IMR-90 (cell line): ENCODE measurements around the gene KRT78. TPM values are rescaled to one million over a fixed set of nuclear protein-coding genes. Genes with fewer than 3 reads are reported as not detected.

Experiments
- ATAC-seq: fragments of 200-7000 bp; cut with Tn5 transposase; 2 replicates; pipeline ENCODE4 v1.9.1; 2020; ENCODE audit warnings: low read depth, mild to moderate bottlenecking, moderate library complexity
- BruUV-seq: library from RNA; stranded (reverse); fragments of 400-500 nt; replicated peaks from 2 replicates; lab custom pipeline; 2021; lab: Mats Ljungman, UMichigan
- CTCF ChIA-PET: fragments of 300-600 bp; formaldehyde crosslinking; extraction: SDS; loops from one replicate; lab custom pipeline; 2021; ENCODE audit warnings: antibody characterized with exemption; lab: Yijun Ruan, JAX
- POLR2A ChIA-PET: fragments of 300-600 bp; sonication (Branson Sonifier 250); formaldehyde crosslinking; loops from one replicate; lab custom pipeline; 2022; ENCODE audit warnings: antibody characterized with exemption; ENCODE audit not compliant: unreplicated experiment; lab: Charles Lee
- DNase-seq: peaks from one replicate; pipeline ENCODE4 v3.0.0; 2013
- H2AFZ ChIP-seq: replicated peaks from 2 replicates; pipeline ENCODE3; 2013; ENCODE audit warnings: low read length, mild to moderate bottlenecking; ENCODE audit not compliant: poor library complexity
- H2AK5ac ChIP-seq: 2 replicates; pipeline ENCODE4 v1.6.1; 2013; ENCODE audit warnings: low read depth, low read length, inconsistent platforms
- H2AK9ac ChIP-seq: replicated peaks from 2 replicates; pipeline ENCODE3; 2013; ENCODE audit warnings: mild to moderate bottlenecking, low read depth, low read length, moderate library complexity; ENCODE audit not compliant: poor library complexity
- H2BK120ac ChIP-seq: 2 replicates; pipeline ENCODE4 v1.6.1; 2013; ENCODE audit warnings: low read depth, low read length, inconsistent platforms
- H2BK15ac ChIP-seq: 3 replicates; pipeline ENCODE4 v1.6.1; 2013; ENCODE audit warnings: low read depth, low read length, inconsistent platforms
- H2BK20ac ChIP-seq: 2 replicates; pipeline ENCODE4 v1.6.1; 2013; ENCODE audit warnings: low read depth, mild to moderate bottlenecking, inconsistent platforms, low read length, moderate library complexity
- H2BK5ac ChIP-seq: 2 replicates; pipeline ENCODE4 v1.6.1; 2013; ENCODE audit warnings: mild to moderate bottlenecking, low read depth, low read length, inconsistent platforms; ENCODE audit not compliant: poor library complexity, severe bottlenecking
- H3K14ac ChIP-seq: replicated peaks from 2 replicates; pipeline ENCODE4 v1.6.1; 2013; ENCODE audit warnings: low read depth, low read length, inconsistent platforms
- H3K18ac ChIP-seq: 2 replicates; pipeline ENCODE4 v1.6.1; 2013; ENCODE audit warnings: low read depth, low read length, control low read depth
- H3K23ac ChIP-seq: 2 replicates; pipeline ENCODE4 v1.6.1; 2013; ENCODE audit warnings: low read depth, low read length, inconsistent platforms
- H3K27ac ChIP-seq: 2 replicates; pipeline ENCODE4 v1.5.1; 2013; ENCODE audit warnings: mild to moderate bottlenecking, control low read depth, low read length; ENCODE audit not compliant: insufficient read depth
- H3K27me3 ChIP-seq: 2 replicates; pipeline ENCODE4 v1.6.1; 2013; ENCODE audit warnings: low read length; ENCODE audit not compliant: control insufficient read depth, insufficient read depth
- H3K36me3 ChIP-seq: 2 replicates; pipeline ENCODE4 v1.6.1; 2013; ENCODE audit warnings: low read length, mixed read lengths; ENCODE audit not compliant: control insufficient read depth, insufficient read depth
- H3K4ac ChIP-seq: 2 replicates; pipeline ENCODE4 v1.6.1; 2013; ENCODE audit warnings: low read depth, low read length, inconsistent platforms
- H3K4me1 ChIP-seq: 2 replicates; pipeline ENCODE4 v1.6.1; 2013; ENCODE audit warnings: low read length, mixed read lengths; ENCODE audit not compliant: control insufficient read depth, insufficient read depth
- H3K4me2 ChIP-seq: 2 replicates; pipeline ENCODE4 v1.6.1; 2013; ENCODE audit warnings: low read depth, mild to moderate bottlenecking, control low read depth, low read length, moderate library complexity
- H3K4me3 ChIP-seq: 2 replicates; pipeline ENCODE4 v1.5.1; 2013; ENCODE audit warnings: low read depth, mild to moderate bottlenecking, control low read depth, low read length, moderate library complexity; ENCODE audit not compliant: insufficient read depth
- H3K56ac ChIP-seq: 2 replicates; pipeline ENCODE4 v1.6.1; 2013; ENCODE audit warnings: low read length, inconsistent platforms; ENCODE audit not compliant: insufficient read depth; ENCODE audit errors: extremely low read depth
- H3K79me1 ChIP-seq, 2 experiments: 2 replicates each; pipeline ENCODE4 v1.6.1; 2013; ENCODE audit warnings: low read length in 2 of 2, inconsistent platforms in 1 of 2, low read depth in 1 of 2
- H3K9ac ChIP-seq: 2 replicates; pipeline ENCODE4 v1.6.1; 2013; ENCODE audit warnings: low read depth, low read length, control low read depth
- H3K9me1 ChIP-seq: 2 replicates; pipeline ENCODE4 v1.6.1; 2013; ENCODE audit warnings: low read length, inconsistent platforms; ENCODE audit not compliant: insufficient read depth
- H3K9me3 ChIP-seq: 2 replicates; pipeline ENCODE4 v1.6.1; 2013; ENCODE audit warnings: low read length; ENCODE audit not compliant: control insufficient read depth, insufficient read depth
- H4K20me1 ChIP-seq: 2 replicates; pipeline ENCODE4 v1.6.1; 2013; ENCODE audit warnings: low read length, inconsistent platforms; ENCODE audit not compliant: insufficient read depth
- H4K5ac ChIP-seq: 2 replicates; pipeline ENCODE4 v1.6.1; 2013; ENCODE audit warnings: mild to moderate bottlenecking, low read depth, low read length, control low read depth
- H4K8ac ChIP-seq, 2 experiments: 2 replicates each; pipeline ENCODE4 v1.6.1; 2013; ENCODE audit warnings: low read depth in 2 of 2, low read length in 2 of 2, control low read depth in 1 of 2, inconsistent platforms in 1 of 2
- H4K91ac ChIP-seq: 2 replicates; pipeline ENCODE4 v1.6.1; 2013; ENCODE audit warnings: low read depth, low read length, inconsistent platforms; ENCODE audit not compliant: insufficient read depth
- CEBPB ChIP-seq: IDR thresholded peaks from 2 replicates; pipeline ENCODE4 v1.6.1; 2012; ENCODE audit warnings: low read depth, low read length, improper control_type of control experiment
- MAFK ChIP-seq: IDR thresholded peaks from 2 replicates; pipeline ENCODE4 v1.6.1; 2012; ENCODE audit warnings: low read depth, low read length, improper control_type of control experiment
- MAZ ChIP-seq: IDR thresholded peaks from 2 replicates; pipeline ENCODE4 v1.6.1; 2012; ENCODE audit warnings: low read depth, mild to moderate bottlenecking, low read length, improper control_type of control experiment, moderate library complexity, borderline replicate concordance
- RAD21 ChIP-seq: IDR thresholded peaks from 2 replicates; pipeline ENCODE4 v1.6.1; 2012; ENCODE audit warnings: low read length, improper control_type of control experiment
- RFX5 ChIP-seq: IDR thresholded peaks from 2 replicates; pipeline ENCODE4 v1.8.0; 2012; ENCODE audit warnings: low read depth, mild to moderate bottlenecking, low read length, moderate library complexity
- dilution Hi-C: fragments of 300-500 bp; cut with HindIII; formaldehyde crosslinking; loops from one replicate; pipeline ENCODE4 v1.14.3; 2018; ENCODE audit warnings: low sequenced_read_pairs; ENCODE audit not compliant: unreplicated experiment
- in situ Hi-C: fragments of 300-500 bp; cut with MboI; formaldehyde crosslinking; loops from 3 replicates; pipeline ENCODE4 v1.14.3; 2019; ENCODE audit warnings: low sequenced_read_pairs, inconsistent platforms, mixed read lengths
- intact Hi-C: fragments of 100-400 bp; cut with micrococcal nuclease; formaldehyde crosslinking; loops from 2 replicates; pipeline ENCODE4 v1.10.0; 2022
- polyA plus RNA-seq, 3 experiments: library from polyadenylated mRNA; depleted of rRNA; stranded (reverse); fragments of >200 nt; gene quantifications; 2 replicates each; pipeline ENCODE4 v1.2.3, GENCODE V29; 2012; ENCODE audit warnings: low replicate concordance in 1 of 3
- total RNA-seq: library from RNA; depleted of rRNA; stranded (reverse); fragments of >200 nt; gene quantifications from 2 replicates; pipeline ENCODE4 v1.2.3, GENCODE V29; 2012

KRT78 gene
- total and polyA plus RNA-seq, 2 of the 4 experiments (the other 2 are of a cell fraction), result not detected

GRCh38 chr12:52851787-52852186 is 3.0 kb upstream of the KRT78 start:
- Histone ChIP-seq H3K27ac (no peak overlapping the region), H3K27me3 (peaks cover 43% of the 10 kb centered on the region), H3K4me1 (no peaks in the 10 kb centered on the region), H3K9ac (no peak overlapping the region), H3K18ac (no peak overlapping the region), H3K79me1 (no peaks in the 10 kb centered on the region), H3K23ac (no peak overlapping the region), H3K14ac (no peak overlapping the region), H4K20me1 (no peaks in the 10 kb centered on the region), H2AFZ (no peak overlapping the region), H3K4me3 (no peak overlapping the region), H3K9me3 (no peaks in the 10 kb centered on the region), H4K5ac (no peak overlapping the region), H2AK5ac (no peak overlapping the region), H2AK9ac (no peak overlapping the region), H3K4ac (no peak overlapping the region), H3K4me2 (no peak overlapping the region), H3K36me3 (no peaks in the 10 kb centered on the region), H2BK20ac (no peak overlapping the region), H2BK15ac (no peak overlapping the region), H2BK120ac (no peak overlapping the region), H4K8ac (no peak overlapping the region), H4K91ac (no peak overlapping the region), H3K56ac (no peak overlapping the region), H3K9me1 (no peaks in the 10 kb centered on the region), H2BK5ac (no peak overlapping the region)
- in situ Hi-C loops (no loop called here), dilution Hi-C loops (no loop called here), intact Hi-C loops (no loop called here)
- TF ChIP-seq MAZ (no peak), RAD21 (no peak), CEBPB (no peak), MAFK (no peak), RFX5 (no peak)
- ChIA-PET CTCF (no interaction called here), POLR2A (no interaction called here)
- DNase-seq, result no peak
- BruUV-seq, result no TSS peak
- no peak for ATAC-seq
